ENCODE results near the gene TMEM119. TPM values are rescaled to one million over a fixed set of nuclear protein-coding genes. Genes with fewer than 3 reads are reported as not detected.

TMEM119 gene
- total and polyA plus RNA-seq, 2 of the 8 experiments (the other 6 are each of a cell fraction or from before 2014, with no cell fraction given) = 0.35 to 0.61 TPM

DNA sequence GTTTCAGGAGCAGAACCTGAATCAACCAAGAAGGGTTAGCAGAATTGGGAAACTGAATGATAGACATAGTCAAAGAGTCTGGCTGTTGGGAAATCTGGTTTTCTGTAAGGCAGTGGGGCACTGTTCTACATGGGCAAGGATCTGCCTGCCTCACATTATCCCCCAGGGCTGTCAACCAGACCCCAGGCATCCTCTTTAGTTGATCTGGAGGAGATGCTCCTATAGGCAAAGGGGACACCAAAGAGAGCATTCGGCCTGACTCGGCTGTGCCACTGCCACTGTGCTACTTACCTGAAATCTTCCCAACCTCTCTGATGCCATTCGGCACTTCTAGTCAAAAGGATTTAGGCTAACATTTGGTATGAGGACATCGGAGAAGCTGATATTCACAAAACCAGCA is 31.4 kb downstream of the TMEM119 start:
- H3K23me2 ChIP-seq (ENCODE audit: low read depth, low read length) = peaks cover 10% of the 10 kb centered on the region; the same call in 1 of the 2 replicates
- no peaks in the 10 kb centered on the region for H3K27me3 ChIP-seq (replicated peaks in 1 of 4; ENCODE audit: control insufficient read depth in 3 of 4, extremely low read depth in 1 of 4, insufficient read depth in 3 of 4, low read length in 3 of 4)
- H3K79me1 ChIP-seq (ENCODE audit: low read depth, low read length) = no peaks in the 10 kb centered on the region
- H3K9ac ChIP-seq (replicated peaks in 1 of 4; ENCODE audit: extremely low read depth in 1 of 4, low read depth in 3 of 4, low read length in 3 of 4) = no peak overlapping the region
- H2BK12ac ChIP-seq (ENCODE audit: low read depth, low read length) = no peak overlapping the region
- no peak overlapping the region for H2BK5ac ChIP-seq (ENCODE audit: low read depth, low read length)
- DNase-seq (ENCODE audit: low read depth in 1 of 2, low spot score in 2 of 2) (no peak), FAIRE-seq (no peak)
- no peak overlapping the region for H2BK15ac ChIP-seq (ENCODE audit: low read length)
- H4K8ac ChIP-seq (ENCODE audit: extremely low read depth, insufficient read depth, low read length) = no peak overlapping the region
- peaks cover 0 to 4% of the 10 kb centered on the region in 2 experiments for H4K20me1 ChIP-seq (replicated peaks in 1 of 2; ENCODE audit: control insufficient read depth in 1 of 2, insufficient read depth in 2 of 2, low read length in 2 of 2)
- H3K4me3 ChIP-seq (ENCODE audit: extremely low read depth in 1 of 4, insufficient read depth in 2 of 4, low read depth in 3 of 4, low read length in 4 of 4) = no peak overlapping the region
- 95% methylated on average over 4 of the region's 4 CpGs; no CpG with 5 or more reads in 1 of the 2 experiments for WGBS, 2 experiments (ENCODE audit: extremely low coverage in 1 of 2, insufficient coverage in 1 of 2, insufficient read length in 1 of 2, insufficient replicate concordance in 2 of 2, low coverage in 1 of 2, low lambda C conversion rate in 2 of 2, missing lambda C conversion rate in 1 of 2)
- no peak overlapping the region for H3K27ac ChIP-seq (ENCODE audit: low read depth, low read length)
- no peak overlapping the region for H2BK120ac ChIP-seq (replicated peaks; ENCODE audit: low read depth, low read length)
- H2BK20ac ChIP-seq (ENCODE audit: low read length) = no peak overlapping the region
- no peak overlapping the region for H3K4ac ChIP-seq (replicated peaks; ENCODE audit: insufficient read length, low read depth, low read length)
- H2AFZ ChIP-seq (ENCODE audit: low read length) = no peak overlapping the region
- POLR2A ChIA-PET (ENCODE audit: partially characterized antibody) = interaction anchor here (1.6 to 2.8 kb wide), 4 partner anchors 38 to 56 kb away, joined by 5 to 12 read pairs (median 6); no protein-coding TSS in a partner anchor
- H3K23ac ChIP-seq (ENCODE audit: insufficient read length) = no peak overlapping the region
- H3K4me1 ChIP-seq (replicated peaks in 1 of 4; ENCODE audit: control insufficient read depth in 3 of 4, insufficient read depth in 4 of 4, low read length in 3 of 4) = no peaks in the 10 kb centered on the region
- CTCF ChIA-PET (ENCODE audit: partially characterized antibody) = interaction anchor here (1.0 to 24.3 kb wide), 5 partner anchors 11 to 410 kb away, joined by 3 to 523 read pairs (median 5); no protein-coding TSS in a partner anchor
- H3K4me2 ChIP-seq (ENCODE audit: insufficient read depth in 1 of 2, low read depth in 2 of 2, low read length in 2 of 2) = no peak overlapping the region
- H4K91ac ChIP-seq (replicated peaks; ENCODE audit: insufficient read length, low read length) = no peak overlapping the region
- no peak overlapping the region for H3K18ac ChIP-seq (ENCODE audit: extremely low read depth, low read length)
- H3K79me2 ChIP-seq (ENCODE audit: control insufficient read depth in 1 of 2, insufficient read depth in 2 of 2, low read length in 2 of 2) = peaks cover 0 to 13% of the 10 kb centered on the region in 2 experiments; a peak in 3 of 4 replicates
- H3K36me3 ChIP-seq (ENCODE audit: control insufficient read depth in 2 of 4, insufficient read depth in 4 of 4, low read length in 3 of 4) = peaks cover 24 to 55% (median 47%) of the 10 kb centered on the region in 4 experiments
- no peak overlapping the region for H3K14ac ChIP-seq (ENCODE audit: insufficient read length)
- no peak overlapping the region for H3K56ac ChIP-seq (replicated peaks; ENCODE audit: insufficient read length, low read depth, low read length)
- H2AK5ac ChIP-seq (ENCODE audit: low read depth, low read length) = no peak overlapping the region
- H4K5ac ChIP-seq (ENCODE audit: insufficient read length, low read depth, low read length) = no peak overlapping the region
- no peaks in the 10 kb centered on the region for H3K9me3 ChIP-seq (ENCODE audit: insufficient read depth in 2 of 2, low read depth in 1 of 2, low read length in 1 of 2)
- no peak for TF ChIP-seq ZNF274 (IDR thresholded peaks at IDR 0.05; ENCODE audit: borderline replicate concordance, extremely low read depth, low read length)
- TF ChIP-seq SUZ12 (IDR thresholded peaks at IDR 0.05; ENCODE audit: low read length) = no peak
- TF ChIP-seq TCF12 (IDR thresholded peaks at IDR 0.05; ENCODE audit: low read depth, low read length) = no peak
- no peak for TF ChIP-seq TBP (IDR thresholded peaks at IDR 0.05; ENCODE audit: low read depth, low read length)
- no peak for TF ChIP-seq KDM1A (IDR thresholded peaks at IDR 0.05; ENCODE audit: borderline replicate concordance, low read length)
- TF ChIP-seq RNF2 (IDR thresholded peaks at IDR 0.05; ENCODE audit: borderline replicate concordance, low read depth, low read length, missing control alignments, poor library complexity, severe bottlenecking) = no peak
- no peak for TF ChIP-seq YY1 (IDR thresholded peaks at IDR 0.05; ENCODE audit: low read depth, low read length)
- no peak for TF ChIP-seq GABPA (IDR thresholded peaks at IDR 0.05; ENCODE audit: borderline replicate concordance, insufficient read depth, low read length)
- no peak for TF ChIP-seq NRF1 (IDR thresholded peaks at IDR 0.05; ENCODE audit: low read depth, low read length)
- TF ChIP-seq, protein P1, sequence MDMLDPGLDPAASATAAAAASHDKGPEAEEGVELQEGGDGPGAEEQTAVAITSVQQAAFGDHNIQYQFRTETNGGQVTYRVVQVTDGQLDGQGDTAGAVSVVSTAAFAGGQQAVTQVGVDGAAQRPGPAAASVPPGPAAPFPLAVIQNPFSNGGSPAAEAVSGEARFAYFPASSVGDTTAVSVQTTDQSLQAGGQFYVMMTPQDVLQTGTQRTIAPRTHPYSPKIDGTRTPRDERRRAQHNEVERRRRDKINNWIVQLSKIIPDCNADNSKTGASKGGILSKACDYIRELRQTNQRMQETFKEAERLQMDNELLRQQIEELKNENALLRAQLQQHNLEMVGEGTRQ (IDR thresholded peaks at IDR 0.05; ENCODE audit: low read length) = no peak
- TF ChIP-seq, protein P2, sequence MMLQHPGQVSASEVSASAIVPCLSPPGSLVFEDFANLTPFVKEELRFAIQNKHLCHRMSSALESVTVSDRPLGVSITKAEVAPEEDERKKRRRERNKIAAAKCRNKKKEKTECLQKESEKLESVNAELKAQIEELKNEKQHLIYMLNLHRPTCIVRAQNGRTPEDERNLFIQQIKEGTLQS (IDR thresholded peaks at IDR 0.05; ENCODE audit: insufficient read depth, low read depth, low read length) = no peak
- no peak for TF ChIP-seq SIRT6 (IDR thresholded peaks at IDR 0.05; ENCODE audit: low read length)
